Mesenchymal stem cell (in vitro differentiated cells and primary cell): ENCODE results near the gene TMX4.
A peak's percentile ranks its signal among the peaks of the same experiment; 100 is the strongest.

ENCODE experiments used
- DNase-seq: peaks from one replicate; pipeline ENCODE4 v3.0.0-alpha.2; 2013
- H2AFZ ChIP-seq: one replicate; pipeline ENCODE4 v1.6.1; 2013; ENCODE audit warnings: low read depth, mild to moderate bottlenecking, control low read depth, inconsistent platforms, low read length, moderate library complexity
- H2AK5ac ChIP-seq: 2 replicates; pipeline ENCODE4 v1.6.1; 2013; ENCODE audit warnings: low read length, moderate library complexity, mild to moderate bottlenecking, inconsistent platforms; ENCODE audit not compliant: severe bottlenecking
- H2BK120ac ChIP-seq: one replicate; pipeline ENCODE4 v1.6.1; 2013; ENCODE audit warnings: low read depth, mild to moderate bottlenecking, inconsistent platforms, low read length, moderate library complexity
- H2BK12ac ChIP-seq, 2 experiments: one replicate each; pipeline ENCODE4 v1.6.1; 2013; ENCODE audit warnings: inconsistent platforms in 2 of 2, low read length in 2 of 2, mild to moderate bottlenecking in 2 of 2, moderate library complexity in 2 of 2, control low read depth in 1 of 2
- H2BK15ac ChIP-seq: one replicate; pipeline ENCODE4 v1.6.1; 2013; ENCODE audit warnings: mild to moderate bottlenecking, low read depth, inconsistent platforms; ENCODE audit not compliant: poor library complexity, severe bottlenecking
- H2BK5ac ChIP-seq: 2 replicates; pipeline ENCODE4 v1.6.1; 2013; ENCODE audit warnings: low read depth, mild to moderate bottlenecking, low read length, control low read depth, inconsistent platforms; ENCODE audit not compliant: poor library complexity, severe bottlenecking
- H3K14ac ChIP-seq, 2 experiments: one replicate each; pipeline ENCODE4 v1.6.1; 2013; ENCODE audit warnings: inconsistent platforms in 2 of 2, low read length in 2 of 2, control low read depth in 1 of 2, mild to moderate bottlenecking in 1 of 2, moderate library complexity in 1 of 2
- H3K18ac ChIP-seq, 2 experiments: one replicate each; pipeline ENCODE4 v1.6.1; 2013; ENCODE audit warnings: inconsistent platforms in 2 of 2, low read length in 2 of 2, control low read depth in 1 of 2, low read depth in 1 of 2, mild to moderate bottlenecking in 1 of 2
- H3K23ac ChIP-seq, 2 experiments: one replicate each; pipeline ENCODE4 v1.6.1; 2013; ENCODE audit warnings: inconsistent platforms in 2 of 2, low read length in 2 of 2, mild to moderate bottlenecking in 2 of 2, moderate library complexity in 2 of 2, control low read depth in 1 of 2
- H3K27ac ChIP-seq: 2 replicates; pipeline ENCODE4 v1.5.1; 2013; ENCODE audit warnings: mild to moderate bottlenecking, moderate library complexity, low read length, control low read depth, inconsistent platforms; ENCODE audit not compliant: poor library complexity, severe bottlenecking
- H3K27me3 ChIP-seq, 2 experiments: 2 replicates each; pipeline versions ENCODE4 v1.6.1 to v1.7.0; 2013; ENCODE audit warnings: low read length in 2 of 2, mild to moderate bottlenecking in 2 of 2, moderate library complexity in 2 of 2, control low read depth in 1 of 2, inconsistent platforms in 1 of 2; ENCODE audit not compliant: control insufficient read depth in 1 of 2, insufficient read depth in 1 of 2
- H3K36me3 ChIP-seq, 2 experiments: 2 replicates each; pipeline versions ENCODE4 v1.6.1 to v1.7.0; 2013; ENCODE audit warnings: low read length in 2 of 2, control low read depth in 1 of 2, inconsistent platforms in 1 of 2, low read depth in 1 of 2, mild to moderate bottlenecking in 1 of 2; ENCODE audit not compliant: insufficient read depth in 2 of 2, control insufficient read depth in 1 of 2
- H3K4ac ChIP-seq, 2 experiments: one replicate each; pipeline ENCODE4 v1.6.1; 2013; ENCODE audit warnings: inconsistent platforms in 2 of 2, low read length in 2 of 2, mild to moderate bottlenecking in 2 of 2, moderate library complexity in 2 of 2, control low read depth in 1 of 2, low read depth in 1 of 2
- H3K4me1 ChIP-seq: 2 replicates; pipeline ENCODE4 v1.6.1; 2013; ENCODE audit warnings: low read depth, low read length, control low read depth; ENCODE audit not compliant: control insufficient read depth, insufficient read depth
- H3K4me2 ChIP-seq: 2 replicates; pipeline ENCODE4 v1.6.1; 2013; ENCODE audit warnings: low read length, mild to moderate bottlenecking, inconsistent platforms; ENCODE audit not compliant: poor library complexity, severe bottlenecking
- H3K4me3 ChIP-seq, 2 experiments: 2 replicates each; pipeline versions ENCODE4 v1.5.1 to v1.7.0; 2013; ENCODE audit warnings: low read length in 2 of 2, mild to moderate bottlenecking in 2 of 2, control low read depth in 1 of 2, low read depth in 1 of 2; ENCODE audit not compliant: insufficient read depth in 1 of 2
- H3K79me1 ChIP-seq: replicated peaks from 2 replicates; pipeline ENCODE4 v1.6.1; 2013; ENCODE audit warnings: mild to moderate bottlenecking, control low read depth, low read length, inconsistent platforms; ENCODE audit not compliant: poor library complexity, severe bottlenecking
- H3K9ac ChIP-seq: 2 replicates; pipeline ENCODE4 v1.7.0; 2013; ENCODE audit warnings: mild to moderate bottlenecking, low read length, moderate library complexity
- H3K9me3 ChIP-seq: 2 replicates; pipeline ENCODE4 v1.7.0; 2013; ENCODE audit warnings: mild to moderate bottlenecking, low read length; ENCODE audit not compliant: control insufficient read depth
- H4K8ac ChIP-seq: one replicate; pipeline ENCODE4 v1.6.1; 2013; ENCODE audit warnings: inconsistent platforms, mild to moderate bottlenecking, low read length, moderate library complexity
- H4K91ac ChIP-seq: one replicate; pipeline ENCODE4 v1.6.1; 2013; ENCODE audit warnings: mild to moderate bottlenecking, low read length, inconsistent platforms
- WGBS: methylation state at CpG from one replicate; pipeline ENCODE4 v1.1.7; 2013; ENCODE audit warnings: mixed read lengths; 5-methylcytosine and 5-hydroxymethylcytosine counted together

The TMX4 gene

DNA sequence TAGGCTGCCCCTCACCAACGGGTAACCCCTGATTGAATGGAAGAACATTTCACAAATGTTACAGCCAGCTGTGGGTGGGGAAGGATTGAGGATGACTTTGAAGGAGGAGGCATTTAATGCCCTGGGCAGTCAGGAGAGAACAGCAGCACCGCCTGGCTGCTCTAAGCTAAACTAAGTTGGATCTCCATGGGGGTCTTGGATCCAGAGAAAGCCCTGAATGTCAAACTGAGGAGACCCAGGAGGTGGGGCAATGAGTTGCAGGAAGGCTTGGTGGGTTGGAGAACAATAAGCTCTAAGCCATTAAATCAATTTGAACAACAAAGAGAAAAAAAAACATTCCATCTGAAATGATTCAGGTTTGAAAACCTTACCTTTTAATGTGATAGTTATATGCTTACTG, 35.4 kb downstream of the TMX4 start:
- Histone ChIP-seq H3K4me3 (no peak overlapping the region), H3K27me3 (no peaks in the 10 kb centered on the region), H2AFZ (no peak overlapping the region), H3K23ac (no peak overlapping the region), H3K27ac (no peak overlapping the region), H3K4me2 (no peak overlapping the region), H2BK12ac (no peak overlapping the region), H3K14ac (no peak overlapping the region), H4K8ac (no peak overlapping the region), H3K79me1 (no peaks in the 10 kb centered on the region), H4K91ac (no peak overlapping the region), H3K4me1 (peaks cover 2% of the 10 kb centered on the region), H3K9me3 (no peaks in the 10 kb centered on the region), H2BK15ac (no peak overlapping the region), H2AK5ac (no peak overlapping the region), H2BK120ac (no peak overlapping the region), H3K18ac (no peak overlapping the region), H3K9ac (no peak overlapping the region), H2BK5ac (no peak overlapping the region), H3K36me3 (peaks cover 5 to 62% of the 10 kb centered on the region in 2 experiments), H3K4ac (no peak overlapping the region)
- DNase-seq = no peak
- 81% methylated on average over 2 of the region's 2 CpGs for WGBS

DNA sequence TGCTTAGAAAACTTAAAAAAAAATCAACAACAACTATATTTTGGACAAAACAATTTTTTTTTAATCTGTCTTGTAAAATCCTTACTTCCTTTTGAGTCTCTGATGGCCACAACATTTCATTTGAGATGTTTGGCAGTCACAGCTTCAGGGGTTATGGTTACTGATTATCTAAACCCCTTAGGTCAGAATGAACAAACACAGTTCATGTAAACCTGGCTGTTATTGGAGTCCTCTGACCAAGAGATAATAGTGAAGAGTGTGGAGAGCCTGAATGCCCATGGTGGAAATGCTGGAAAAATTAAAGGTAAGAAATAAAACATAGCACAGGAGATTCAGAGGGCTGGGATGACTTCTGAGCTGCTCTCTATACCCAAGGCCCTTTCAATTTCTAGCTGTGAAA, 38.2 kb downstream of the TMX4 start:
- no peak overlapping the region for H3K9ac ChIP-seq
- H2BK12ac ChIP-seq = no peak overlapping the region
- no peaks in the 10 kb centered on the region for H3K9me3 ChIP-seq
- DNase-seq = no peak
- no peaks in the 10 kb centered on the region for H3K79me1 ChIP-seq
- no peak overlapping the region for H2BK15ac ChIP-seq
- H4K91ac ChIP-seq = no peak overlapping the region
- no peak overlapping the region for H3K4me3 ChIP-seq
- no peak overlapping the region for H2BK5ac ChIP-seq
- H3K36me3 ChIP-seq = peaks cover 5 to 62% of the 10 kb centered on the region in 2 experiments
- H3K4me1 ChIP-seq = peaks cover 2% of the 10 kb centered on the region
- no peak overlapping the region for H2AFZ ChIP-seq
- no peak overlapping the region for H3K4ac ChIP-seq
- no peaks in the 10 kb centered on the region for H3K27me3 ChIP-seq
- no peak overlapping the region for H4K8ac ChIP-seq
- H3K27ac ChIP-seq = no peak overlapping the region
- H3K18ac ChIP-seq = no peak overlapping the region
- no peak overlapping the region for H2BK120ac ChIP-seq
- H3K4me2 ChIP-seq = no peak overlapping the region
- no peak overlapping the region for H3K14ac ChIP-seq
- no peak overlapping the region for H3K23ac ChIP-seq
- H2AK5ac ChIP-seq = no peak overlapping the region

DNA sequence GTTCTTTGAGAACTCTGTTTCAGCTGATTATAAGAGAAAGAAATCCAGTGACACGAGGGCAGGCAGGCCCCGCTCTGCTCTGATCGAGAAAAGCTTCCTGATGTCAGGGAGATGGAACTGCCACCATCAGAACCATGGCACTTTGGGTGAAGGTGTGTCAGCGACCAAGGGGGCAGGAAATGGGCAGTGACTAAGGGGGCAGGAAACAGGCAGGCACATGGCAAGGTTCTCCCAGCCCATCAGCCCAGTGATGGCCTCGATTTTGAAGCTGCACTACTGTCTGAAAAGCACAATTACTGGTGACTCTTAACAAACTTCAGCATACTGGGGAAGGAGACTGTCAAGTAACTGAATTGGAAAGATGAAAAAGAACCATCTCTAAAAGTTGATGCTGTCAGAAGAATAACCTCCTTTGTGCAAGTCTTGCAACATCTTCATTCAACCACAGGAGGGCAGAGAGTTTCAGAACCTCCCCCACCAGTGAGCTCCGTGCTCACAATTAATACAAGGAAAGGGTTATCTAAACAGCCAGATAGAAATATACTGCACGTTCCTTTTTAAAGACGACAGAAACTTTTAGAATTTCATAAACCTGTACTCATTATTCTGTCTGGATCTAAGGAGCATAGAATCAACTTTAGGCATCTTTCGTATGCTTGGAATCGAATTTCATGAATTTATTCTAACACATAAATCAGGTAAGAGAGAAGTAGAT, 39.1 kb downstream of the TMX4 start:
- 79% methylated on average over 7 of the region's 10 CpGs for WGBS
- H2AFZ ChIP-seq = no peak overlapping the region

DNA sequence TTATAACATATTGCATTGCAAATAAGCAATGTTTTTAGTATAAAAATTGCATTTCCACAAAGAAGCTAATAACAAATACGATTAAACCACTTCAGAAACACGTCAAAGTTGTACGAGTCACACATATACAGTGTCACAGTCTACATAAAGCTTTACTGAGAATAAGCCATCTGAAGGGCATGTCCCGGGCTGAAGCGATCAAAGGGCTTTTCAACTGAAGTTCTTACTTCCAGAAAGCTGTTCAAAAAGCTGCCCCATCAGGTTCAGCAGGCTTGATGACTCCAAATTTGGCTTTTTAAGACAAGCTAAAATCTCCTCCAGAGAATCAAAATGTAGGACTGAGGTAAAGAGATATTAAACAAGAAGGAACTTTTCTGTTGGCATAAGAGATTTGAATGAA, 41.9 kb downstream of the TMX4 start:
- H3K4me1 ChIP-seq = peaks cover 2% of the 10 kb centered on the region
- no peak overlapping the region for H3K27ac ChIP-seq
- WGBS = 92% methylated on average over 5 of the region's 5 CpGs
- H2AFZ ChIP-seq = no peak overlapping the region
- H4K91ac ChIP-seq = no peak overlapping the region
- no peaks in the 10 kb centered on the region for H3K9me3 ChIP-seq
- no peak overlapping the region for H3K23ac ChIP-seq
- H3K14ac ChIP-seq = no peak overlapping the region
- peaks cover 0 to 5% of the 10 kb centered on the region in 2 experiments for H3K27me3 ChIP-seq
- no peak overlapping the region for H4K8ac ChIP-seq
- H2AK5ac ChIP-seq = no peak overlapping the region
- no peak overlapping the region for H2BK12ac ChIP-seq
- H2BK15ac ChIP-seq = no peak overlapping the region
- H3K36me3 ChIP-seq = peaks cover 4 to 35% of the 10 kb centered on the region in 2 experiments
- H2BK120ac ChIP-seq = no peak overlapping the region
- no peak overlapping the region for H3K4me3 ChIP-seq
- H3K79me1 ChIP-seq = no peaks in the 10 kb centered on the region
- no peak overlapping the region for H2BK5ac ChIP-seq
- no peak overlapping the region for H3K4ac ChIP-seq
- no peak for DNase-seq
- H3K4me2 ChIP-seq = no peak overlapping the region
- no peak overlapping the region for H3K18ac ChIP-seq
- H3K9ac ChIP-seq = no peak overlapping the region

More for the DNA sequence above, 39.1 kb downstream of the TMX4 start:
- peak; percentile 52 for DNase-seq
- Histone ChIP-seq H3K9ac (no peak overlapping the region), H3K27ac (no peak overlapping the region), H2BK120ac (no peak overlapping the region), H3K27me3 (no peaks in the 10 kb centered on the region), H3K4me3 (no peak overlapping the region), H4K8ac (no peak overlapping the region), H2AK5ac (no peak overlapping the region), H3K9me3 (no peaks in the 10 kb centered on the region), H2BK12ac (no peak overlapping the region), H2BK5ac (no peak overlapping the region), H3K14ac (no peak overlapping the region), H4K91ac (peak overlapping the region; percentile 62), H3K23ac (no peak overlapping the region), H3K4me1 (peaks cover 2% of the 10 kb centered on the region), H3K79me1 (no peaks in the 10 kb centered on the region), H3K4me2 (no peak overlapping the region), H3K36me3 (peaks cover 5 to 56% of the 10 kb centered on the region in 2 experiments), H2BK15ac (no peak overlapping the region), H3K4ac (no peak overlapping the region), H3K18ac (no peak overlapping the region)
